Activated T-helper 9 cell treated with anti-CD3 and anti-CD28 coated beads, Interleukin-2, amount 50 U/mL, for 16 hours (primary cell): ENCODE results near the gene TPCN2.

Experiments
- DNase-seq: peaks from one replicate; pipeline ENCODE4 v3.0.0-alpha.2; 2020; ENCODE audit warnings: low read depth

The TPCN2 gene

DNA sequence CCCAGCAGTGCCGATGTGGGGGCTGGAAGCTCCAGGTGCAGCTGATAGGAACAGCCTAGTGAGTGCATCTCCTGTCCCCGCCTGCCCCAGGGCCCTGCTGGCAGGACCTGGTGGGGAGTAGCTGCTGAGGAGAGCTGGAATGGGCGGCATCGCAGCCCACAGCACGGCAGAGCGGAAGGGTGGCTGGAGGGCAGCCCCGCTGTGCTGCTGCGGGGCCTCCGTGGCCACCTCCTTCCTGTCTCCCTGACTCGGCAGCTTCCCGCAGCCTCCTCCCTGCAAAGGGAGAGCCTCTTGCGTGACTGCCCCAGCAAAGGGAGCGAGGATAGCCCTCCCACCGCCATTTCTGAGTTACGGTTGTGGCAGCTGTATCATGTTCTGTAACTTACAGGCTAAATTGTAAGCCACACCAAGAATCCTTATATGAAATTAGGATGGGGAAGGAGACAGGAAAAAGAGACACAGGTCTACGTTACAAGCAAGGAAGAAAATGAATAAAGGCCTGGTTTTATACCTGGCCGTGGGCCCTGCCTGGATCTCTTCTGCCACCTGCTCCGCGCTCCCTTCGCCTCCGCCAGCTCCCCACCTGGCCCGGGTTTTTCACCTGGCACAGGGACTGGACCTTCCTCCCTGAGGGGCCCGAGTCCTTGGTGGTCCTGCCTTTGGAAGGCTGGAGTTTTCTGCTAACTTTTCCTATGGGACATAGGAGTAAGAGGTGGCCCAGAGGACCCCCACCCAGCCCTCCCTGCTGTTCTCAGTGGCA lies 10.0 kb downstream of the TPCN2 start:
- DNase-seq, result no peak

DNA sequence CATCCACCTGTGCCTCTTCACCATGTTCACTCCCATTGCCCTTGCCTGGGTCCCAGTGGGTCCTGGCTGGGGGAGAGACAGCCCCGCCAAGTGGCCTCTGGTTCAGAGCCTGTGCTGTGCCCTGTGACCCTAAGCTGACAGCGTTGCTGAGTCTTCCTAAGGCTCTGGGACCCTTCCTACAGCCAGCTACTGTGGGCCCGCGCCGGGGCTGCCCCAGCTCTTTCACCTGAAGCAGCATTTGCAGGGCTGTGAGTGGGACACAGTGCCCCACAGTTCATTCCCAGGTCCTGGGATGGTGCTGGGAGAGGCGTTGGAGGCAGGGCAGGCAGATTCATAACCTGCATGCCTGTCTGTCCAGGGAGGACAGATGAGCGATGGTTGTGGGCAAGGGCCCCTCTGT lies 10.7 kb downstream of the TPCN2 start:
- no peak for DNase-seq

DNA sequence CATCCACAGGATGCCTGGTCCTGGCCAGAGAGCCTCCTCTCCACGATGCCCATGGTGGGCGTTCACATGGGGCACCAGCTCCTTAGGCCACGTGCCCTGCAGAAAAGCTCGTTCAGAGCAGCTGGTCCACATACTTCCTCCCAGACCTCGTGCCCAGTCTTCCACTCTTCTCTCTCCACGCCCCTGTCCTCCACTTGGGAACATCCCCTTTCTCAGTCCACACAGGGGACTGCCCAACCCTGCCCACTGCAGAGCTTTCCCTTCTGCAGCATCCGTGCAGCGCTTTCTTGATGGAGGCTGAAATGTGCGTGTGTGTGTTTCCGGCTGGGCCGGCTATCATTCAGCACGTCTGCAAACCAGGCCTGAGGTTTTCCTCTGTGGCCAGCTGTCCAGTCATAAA lies 11.3 kb downstream of the TPCN2 start:
- DNase-seq, result no peak

DNA sequence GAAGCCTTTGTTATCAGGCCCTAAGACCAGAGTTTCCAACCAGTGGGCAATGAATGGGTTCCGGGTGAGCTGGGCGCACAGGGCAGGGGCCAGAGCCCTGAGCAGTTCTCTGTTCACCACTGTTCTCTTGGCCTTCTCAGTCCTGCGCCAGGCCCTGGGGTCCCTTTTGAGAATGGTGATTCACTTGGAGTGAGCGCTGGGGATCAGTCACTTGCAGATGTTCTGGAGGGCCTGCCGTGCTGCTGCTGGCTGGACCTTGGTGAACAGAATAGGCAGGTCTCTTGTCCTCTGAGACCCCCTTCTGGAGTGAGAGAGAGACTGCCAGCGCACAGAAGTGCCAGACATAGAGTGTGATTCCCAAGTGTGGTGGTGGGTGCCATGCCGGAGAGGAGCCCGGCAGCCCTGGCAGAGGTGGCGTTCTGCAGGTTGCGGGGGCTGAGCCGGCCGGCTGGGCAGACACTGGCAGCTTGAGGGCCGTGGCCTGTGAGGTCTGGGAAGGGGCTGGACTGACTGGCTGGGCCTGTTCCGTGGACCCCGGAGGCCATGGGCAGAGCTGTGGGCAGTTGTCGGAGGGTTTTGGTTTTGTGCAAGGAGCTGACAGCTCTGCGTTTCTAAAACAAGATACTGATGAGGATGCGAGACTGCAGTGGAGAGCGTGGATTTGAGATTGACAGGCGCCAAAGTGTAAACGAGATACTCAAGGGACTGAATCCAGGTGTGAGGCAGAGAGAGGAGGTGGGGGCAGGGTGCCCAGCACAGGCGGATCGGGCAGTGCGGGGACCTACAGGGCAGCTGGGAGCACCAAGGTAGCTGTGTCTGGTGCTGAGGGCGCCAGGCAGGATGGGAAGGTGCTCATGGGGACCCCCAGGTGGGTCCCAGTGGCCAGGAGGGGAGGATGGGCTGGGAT lies 12.3 kb downstream of the TPCN2 start:
- no peak for DNase-seq

DNA sequence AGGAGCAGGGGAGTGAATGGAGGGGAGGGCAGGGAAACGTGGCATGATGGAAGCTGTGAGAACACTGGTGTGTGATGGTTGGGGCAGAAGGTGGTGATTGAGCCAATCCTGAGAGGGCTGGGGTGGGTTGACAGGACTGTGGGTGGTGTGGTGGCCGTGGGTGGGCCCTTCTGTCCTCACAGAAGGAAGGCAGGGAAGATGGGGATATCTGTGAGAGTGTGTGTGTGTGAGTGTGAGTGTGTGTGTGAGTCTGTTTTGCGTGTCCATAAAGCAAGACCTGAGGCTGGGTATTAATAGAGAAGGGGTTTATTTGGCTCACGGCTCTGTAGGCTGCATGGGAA lies 13.0 kb downstream of the TPCN2 start:
- no peak for DNase-seq

DNA sequence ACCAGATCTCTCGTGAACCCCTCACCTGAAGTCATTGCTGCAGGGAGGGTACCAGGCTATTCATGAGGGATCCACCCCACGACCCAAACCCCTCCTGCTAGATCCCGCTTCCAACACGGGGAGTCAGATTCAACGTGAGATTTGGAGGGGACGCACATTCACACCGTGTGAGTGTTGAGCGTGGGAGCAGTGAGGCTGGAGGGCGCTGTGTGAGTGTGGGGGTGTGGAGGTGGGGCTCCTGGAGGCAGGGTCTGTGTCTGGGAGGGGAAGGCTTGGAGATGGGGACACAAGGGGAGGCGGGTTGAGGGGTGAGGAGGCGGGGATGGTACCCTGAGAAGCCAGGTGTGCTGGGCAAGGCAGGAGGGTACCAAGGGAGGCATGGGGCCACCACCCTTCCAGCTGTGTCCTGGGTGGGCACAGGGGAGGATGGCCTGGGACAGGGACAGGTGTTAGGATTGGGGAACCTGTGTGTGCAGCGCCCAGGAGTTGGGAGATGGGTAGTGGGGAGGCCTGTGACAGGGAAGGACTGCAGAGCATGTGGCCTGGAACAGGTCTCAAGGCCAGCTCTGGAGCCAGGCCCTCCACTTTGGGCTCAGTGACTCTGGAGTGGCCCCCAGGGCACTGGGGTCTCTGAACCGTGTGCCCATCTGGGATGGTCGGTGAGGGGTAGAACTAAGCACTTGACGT lies 13.6 kb downstream of the TPCN2 start:
- no peak for DNase-seq

DNA sequence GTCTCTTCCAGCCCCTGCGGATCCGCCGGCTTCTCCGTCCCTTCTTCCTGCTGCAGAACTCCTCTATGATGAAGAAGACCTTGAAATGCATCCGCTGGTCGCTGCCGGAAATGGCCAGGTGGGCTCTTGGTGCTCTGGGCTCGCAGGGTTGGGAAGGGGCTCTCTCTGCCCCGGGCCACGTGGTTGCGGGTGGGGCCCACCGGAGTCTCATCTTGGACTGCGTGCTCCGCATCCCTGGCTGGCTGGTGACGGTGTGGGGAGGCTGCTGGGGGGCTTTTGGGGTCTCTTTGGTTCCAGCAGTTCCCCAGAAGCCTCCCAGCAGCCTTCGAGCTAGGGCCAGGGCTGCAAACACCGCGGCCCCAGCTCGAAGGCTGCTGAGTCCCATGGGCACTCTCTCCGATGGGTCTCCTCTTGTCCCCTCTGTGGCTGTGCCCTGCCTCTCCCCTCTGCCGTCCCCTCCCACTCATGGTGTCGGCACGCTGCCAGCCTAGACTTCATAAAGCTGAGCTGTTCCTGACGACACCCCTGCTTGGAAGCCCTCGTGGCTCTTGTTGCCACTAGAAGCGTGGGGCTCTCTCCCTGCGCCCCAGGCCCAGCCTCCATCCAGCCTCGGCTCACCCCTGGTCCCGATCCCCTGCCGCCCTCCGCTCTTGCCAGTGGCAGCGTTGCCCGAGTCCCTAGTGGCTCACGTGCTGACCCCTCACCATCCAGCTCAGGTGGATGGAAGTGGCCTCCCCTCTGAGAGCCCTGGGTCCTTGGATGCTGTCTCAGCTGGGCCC lies 14.3 kb downstream of the TPCN2 start:
- no peak for DNase-seq

DNA sequence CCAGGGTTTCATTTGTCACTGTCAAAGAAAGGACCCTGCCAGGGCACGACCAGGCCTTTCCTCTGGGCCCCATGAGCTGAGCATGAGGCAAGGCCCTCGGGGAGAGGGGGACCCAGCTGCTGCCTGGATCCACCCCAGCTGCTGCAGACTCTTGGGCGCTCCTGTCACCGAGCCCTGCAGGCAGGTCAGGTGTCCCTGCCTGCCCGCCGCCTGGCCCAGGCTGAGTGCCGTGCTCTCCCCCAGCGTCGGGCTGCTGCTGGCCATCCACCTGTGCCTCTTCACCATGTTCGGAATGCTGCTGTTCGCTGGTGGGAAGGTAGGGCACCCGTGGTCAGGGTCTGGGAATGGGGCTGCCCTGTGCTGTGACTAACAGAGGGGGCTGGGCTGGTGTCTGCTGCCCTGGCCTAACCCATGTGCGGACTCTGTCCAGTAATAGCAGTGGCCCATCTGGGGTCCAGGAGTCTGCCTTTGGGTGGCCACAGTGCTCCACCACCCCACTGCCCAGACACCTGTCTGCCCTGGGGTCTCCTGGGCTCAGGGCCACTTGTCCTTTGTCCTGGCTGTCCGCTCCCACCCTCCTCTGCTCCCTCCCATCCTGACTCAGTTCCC lies 15.0 kb downstream of the TPCN2 start:
- DNase-seq, result no peak

DNA sequence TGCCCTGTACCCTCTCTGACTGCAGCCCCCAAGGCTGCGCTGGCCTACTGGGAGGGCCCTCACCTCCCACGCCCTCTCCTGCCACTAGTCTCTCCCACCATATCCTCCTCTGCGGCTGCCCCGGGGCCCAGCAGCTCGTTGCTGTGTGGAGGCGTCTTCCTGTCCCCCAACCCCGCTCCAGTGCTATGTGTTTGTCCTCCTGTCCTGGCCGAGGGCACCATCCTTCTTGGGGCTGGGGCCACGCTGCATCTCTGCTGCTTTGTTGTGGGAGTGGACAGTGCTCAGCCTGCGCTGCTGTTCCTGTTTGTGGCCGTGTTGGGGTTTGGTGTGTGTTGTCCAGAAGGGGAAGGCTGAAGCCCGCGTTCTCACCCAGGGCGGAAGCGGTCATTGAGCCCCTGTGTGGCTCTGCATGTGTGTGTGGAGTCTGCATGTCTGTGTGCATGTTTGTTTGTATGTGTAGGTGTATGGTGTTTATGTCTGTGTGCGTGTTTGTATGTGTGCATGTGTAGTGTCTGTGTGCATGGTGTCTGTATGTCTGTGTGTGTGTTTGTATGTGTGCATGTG lies 15.7 kb downstream of the TPCN2 start:
- DNase-seq, result no peak

DNA sequence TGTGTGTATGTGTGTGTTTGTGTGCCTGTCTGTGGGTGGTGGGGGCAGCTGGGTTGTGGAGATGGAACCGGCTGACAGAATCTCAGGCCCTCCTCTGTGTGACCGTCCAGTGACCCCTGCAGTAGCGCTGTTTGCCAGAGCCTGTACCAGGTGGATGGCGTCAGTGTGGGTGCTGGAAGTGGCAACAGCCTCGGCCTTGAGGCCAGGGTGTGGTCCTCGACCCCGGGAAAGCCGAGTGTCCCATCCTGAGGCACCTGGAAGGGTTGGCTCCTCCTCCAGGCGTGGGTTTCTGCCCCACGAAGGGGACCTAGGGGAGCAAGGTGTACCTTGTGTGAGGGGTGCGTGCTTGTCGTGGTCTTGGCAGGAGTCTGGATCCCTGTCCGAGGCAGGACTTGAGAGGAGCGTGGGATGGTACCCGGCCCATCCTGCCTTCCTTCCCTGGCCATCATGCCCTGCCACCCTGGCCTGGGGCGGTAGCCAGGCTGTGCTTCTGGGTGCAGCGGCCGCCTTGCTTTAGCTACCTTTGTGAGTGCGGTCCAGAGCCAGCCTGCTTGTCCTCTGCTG lies 16.5 kb downstream of the TPCN2 start:
- no peak for DNase-seq

DNA sequence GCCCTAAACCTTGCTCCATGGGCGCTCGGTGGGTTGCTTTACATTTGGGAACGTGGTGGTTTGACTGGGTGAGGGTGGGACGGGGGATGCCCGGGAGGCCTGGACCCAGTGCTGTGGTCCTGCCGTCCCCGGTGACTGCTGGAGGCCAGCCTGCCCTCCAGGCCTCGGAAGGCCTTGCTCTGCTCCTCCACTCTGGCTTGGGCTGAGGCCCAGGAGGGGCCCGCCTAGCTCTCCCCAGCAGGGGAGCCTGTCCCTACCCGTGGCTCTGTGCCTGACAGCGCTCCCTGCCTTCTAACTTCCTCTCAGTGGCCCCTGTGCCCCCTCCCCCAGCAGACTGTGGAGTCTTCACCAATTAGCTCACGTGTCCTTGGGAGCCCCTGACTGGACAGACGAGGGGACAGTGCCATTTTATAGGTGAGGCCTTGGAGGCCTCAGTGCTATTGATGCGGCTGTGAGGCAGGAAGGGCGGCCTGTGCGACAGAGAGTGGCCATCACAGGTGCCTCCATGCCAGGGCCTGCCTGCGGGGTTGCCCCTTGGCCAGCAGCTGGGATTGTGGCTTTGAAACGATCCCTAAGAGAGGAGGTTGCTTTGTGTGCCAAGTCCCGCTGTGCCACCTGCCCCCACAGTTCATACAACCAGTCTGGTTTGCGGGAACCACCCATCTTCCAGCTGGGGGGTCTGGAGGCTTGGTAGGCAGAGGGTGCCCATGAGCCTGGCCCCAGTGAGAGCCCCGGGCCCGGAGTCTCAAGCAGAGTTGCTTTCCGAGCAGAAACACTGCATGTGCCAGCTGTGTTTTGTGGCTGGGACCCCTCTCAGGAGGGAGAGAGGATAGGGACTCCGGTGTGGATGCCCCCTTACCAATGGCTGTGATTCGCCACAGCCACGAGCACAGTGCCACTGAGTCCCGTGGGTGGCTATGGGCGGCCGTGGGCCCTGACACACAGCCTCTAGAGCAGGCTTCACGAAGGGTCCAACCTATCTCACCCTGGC lies 17.7 kb downstream of the TPCN2 start:
- DNase-seq, result no peak

DNA sequence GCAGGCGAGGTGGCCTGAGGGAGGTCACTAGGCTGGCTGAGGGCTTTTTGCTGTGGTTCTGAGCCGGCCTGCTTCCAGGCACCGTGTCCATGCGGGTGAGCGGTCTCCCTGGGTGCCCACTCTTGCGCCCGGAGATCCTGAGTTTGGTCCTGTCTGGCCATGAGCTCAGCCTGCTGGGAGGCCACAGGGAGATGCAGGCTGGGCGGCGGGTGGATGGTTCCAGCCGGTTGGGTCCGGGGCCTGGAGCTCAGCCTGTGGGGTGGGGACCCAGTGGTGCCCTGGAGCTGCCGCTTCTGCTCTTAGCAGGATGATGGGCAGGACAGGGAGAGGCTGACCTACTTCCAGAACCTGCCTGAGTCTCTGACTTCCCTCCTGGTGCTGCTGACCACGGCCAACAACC lies 18.5 kb downstream of the TPCN2 start:
- no peak for DNase-seq

DNA sequence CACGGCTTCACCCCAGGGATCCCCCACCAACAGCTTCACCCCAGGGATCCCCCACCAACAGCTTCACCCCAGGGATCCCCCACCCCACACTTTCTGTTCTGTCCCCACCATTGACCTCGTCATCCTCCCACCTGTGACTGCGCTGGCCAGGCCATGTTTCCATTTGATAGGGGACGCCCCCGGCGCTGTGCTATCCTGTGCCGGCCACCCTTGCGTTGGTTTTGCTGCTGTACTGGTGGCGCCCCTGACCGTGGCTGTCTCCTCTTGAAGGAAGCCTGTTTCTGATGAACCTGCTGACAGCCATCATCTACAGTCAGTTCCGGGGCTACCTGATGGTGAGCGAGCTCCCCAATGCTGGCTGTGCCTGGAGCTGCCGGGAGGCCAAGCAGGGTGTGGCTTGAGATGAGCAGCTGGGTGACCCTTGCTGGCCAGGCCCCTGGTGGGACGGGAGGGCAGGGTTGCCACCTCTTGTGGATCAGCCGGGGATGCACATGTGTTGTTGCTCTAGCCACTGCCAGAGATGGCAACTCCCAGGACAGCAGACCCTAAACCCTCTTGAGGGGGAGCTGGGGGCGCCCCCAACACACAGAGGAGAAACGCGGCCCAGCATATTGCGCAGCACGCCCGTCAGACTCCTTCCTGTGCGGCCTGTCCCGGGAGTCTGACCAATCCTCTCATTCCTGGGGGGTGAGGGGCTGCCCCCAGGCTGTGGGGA lies 22.5 kb downstream of the TPCN2 start:
- no peak for DNase-seq

DNA sequence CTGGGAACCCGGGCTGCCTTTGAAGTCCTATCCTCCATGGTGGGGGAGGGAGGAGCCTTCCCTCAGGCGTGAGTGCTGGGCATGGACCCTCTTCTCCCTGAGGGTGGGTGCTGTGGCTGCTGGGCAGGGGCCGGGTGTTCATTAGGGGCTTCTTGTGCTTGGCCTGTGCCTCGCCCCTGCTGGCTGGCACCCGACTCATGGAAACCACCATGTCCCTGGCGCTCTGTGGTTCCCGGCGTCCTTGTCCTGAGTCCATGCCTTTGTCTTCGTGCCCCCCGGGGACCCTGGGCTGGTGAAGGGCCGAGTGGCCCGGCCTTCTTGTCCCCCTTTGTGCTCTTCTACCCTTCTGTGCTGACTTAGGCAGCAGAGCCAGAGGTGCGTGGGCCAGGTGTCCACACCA lies 23.2 kb downstream of the TPCN2 start:
- no peak for DNase-seq

DNA sequence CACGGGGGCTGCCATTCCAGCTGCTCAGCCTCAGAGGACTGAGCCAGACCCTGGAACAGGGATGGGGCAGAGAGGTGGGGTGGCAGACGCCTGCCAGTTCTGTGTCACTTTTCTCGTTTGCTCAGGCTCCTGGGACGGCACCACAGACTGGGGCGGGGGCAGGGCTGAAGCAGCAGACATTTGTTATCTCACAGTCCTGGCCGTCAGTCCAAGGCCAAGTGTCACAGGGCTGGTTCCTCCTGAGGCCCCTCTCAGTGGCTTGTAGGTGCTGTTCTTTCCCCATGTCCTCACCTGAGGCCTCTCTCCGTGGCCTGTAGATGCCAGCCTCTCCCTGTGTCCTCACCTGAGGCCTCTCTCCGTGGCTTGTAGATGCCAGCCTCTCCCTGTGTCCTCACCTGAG lies 24.7 kb downstream of the TPCN2 start:
- DNase-seq, result no peak

DNA sequence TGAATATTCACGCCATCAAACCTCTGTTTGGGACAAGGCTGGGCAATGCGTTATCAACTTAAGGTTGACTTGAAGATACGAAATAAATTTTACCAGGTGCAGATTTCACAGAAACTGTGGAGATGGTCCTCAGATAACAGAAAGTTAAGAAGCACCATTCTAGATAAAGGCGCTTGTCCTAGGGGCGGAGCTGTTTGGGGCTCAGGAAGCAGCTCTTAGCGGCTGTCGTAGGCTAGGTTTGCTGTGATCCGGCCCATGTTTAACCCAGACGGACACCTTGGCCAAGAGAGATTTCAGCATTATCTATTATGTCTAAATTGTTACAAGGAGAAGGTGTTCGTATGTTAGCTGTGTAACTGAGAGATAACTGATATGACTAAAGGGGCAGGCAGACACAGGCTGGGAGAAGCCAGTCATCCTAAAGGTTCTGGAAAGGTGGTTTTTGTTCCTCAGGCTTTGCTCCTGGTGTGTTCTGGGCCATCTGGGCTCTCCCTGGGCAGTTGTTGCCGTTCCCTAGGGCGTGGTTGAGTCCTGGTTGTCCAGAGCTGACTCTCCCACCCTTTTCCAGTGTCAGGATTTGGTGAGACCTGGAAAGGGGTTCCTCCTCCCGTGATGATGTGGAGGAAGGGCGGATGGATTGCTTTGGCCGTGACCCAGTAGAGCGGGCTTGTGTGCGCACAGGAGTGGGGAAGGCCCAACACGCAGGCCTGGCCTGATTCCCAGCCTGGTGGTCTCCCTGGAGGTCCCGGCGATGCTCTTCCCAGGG lies 25.8 kb downstream of the TPCN2 start:
- no peak for DNase-seq

DNA sequence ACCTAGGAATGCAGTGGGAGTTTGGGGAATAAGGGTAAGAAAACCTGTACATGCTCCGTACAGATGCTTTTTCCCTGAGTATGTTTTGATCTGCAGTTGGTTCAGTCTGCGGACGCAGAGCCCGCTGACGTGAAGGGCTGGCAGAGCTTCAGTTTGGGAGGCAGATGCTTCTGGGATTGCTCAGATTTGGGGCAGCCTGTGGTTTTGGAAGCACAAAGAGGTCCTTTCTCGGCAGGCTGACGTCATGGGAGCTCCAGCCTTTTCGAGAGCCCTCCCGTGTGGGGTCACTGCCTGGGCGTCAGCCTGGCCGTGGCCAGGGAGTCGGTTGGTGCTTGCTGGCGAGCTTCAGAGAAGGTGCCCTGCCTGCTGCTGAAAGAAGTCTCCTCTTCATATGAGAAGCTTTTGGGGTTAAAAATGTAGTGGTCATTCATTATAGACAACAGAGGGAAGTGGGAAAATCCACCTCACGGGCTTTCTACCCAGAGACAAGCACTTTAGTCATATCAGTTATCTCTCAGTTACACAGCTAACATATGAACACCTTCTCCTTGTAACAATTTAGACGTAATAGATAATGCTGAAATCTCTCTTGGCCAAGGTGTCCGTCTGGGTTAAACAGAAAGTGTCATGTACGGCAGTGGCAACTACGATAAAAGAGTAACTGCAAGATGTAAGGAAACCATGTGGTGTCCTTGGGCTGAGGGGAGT lies 26.8 kb downstream of the TPCN2 start:
- DNase-seq, result no peak
